Hair follicular keratinocyte (primary cell): ENCODE results near the gene SPRR2E. TPM values are rescaled to one million over a fixed set of nuclear protein-coding genes. Genes with fewer than 3 reads are reported as not detected.

Experiments
- total RNA-seq: library from RNA; depleted of rRNA; stranded (reverse); fragments of >200 nt; gene quantifications from 2 replicates; pipeline ENCODE4 v1.2.3, GENCODE V29; 2015

SPRR2E gene
- total RNA-seq = 1.1 TPM in 1 of 2 replicates, not detected in the other

DNA sequence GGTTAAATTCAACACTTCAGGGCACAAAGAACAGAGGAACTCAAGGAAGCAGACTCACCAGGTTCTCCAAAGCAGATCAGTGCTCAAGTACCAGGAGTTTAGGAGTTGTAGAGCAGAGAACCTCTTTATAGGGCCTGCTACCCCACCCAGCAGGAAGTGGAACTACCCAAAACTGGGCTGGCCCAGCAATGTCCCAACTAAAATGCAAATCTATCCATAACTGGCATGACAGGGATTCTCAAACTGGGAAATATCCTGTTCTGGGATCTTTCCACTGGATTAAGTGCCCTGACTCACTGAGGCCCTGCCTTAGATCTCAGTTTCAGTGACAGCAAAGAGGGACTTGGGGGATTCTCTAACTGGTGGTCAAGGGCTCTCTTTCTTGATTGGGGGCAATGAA is at the start of gene SPRR2E:
TSS of gene SPRR2E (minus strand) at position 101 of the 400 bp plus-strand sequence. CDS start 775 bp downstream, outside the sequence.

DNA sequence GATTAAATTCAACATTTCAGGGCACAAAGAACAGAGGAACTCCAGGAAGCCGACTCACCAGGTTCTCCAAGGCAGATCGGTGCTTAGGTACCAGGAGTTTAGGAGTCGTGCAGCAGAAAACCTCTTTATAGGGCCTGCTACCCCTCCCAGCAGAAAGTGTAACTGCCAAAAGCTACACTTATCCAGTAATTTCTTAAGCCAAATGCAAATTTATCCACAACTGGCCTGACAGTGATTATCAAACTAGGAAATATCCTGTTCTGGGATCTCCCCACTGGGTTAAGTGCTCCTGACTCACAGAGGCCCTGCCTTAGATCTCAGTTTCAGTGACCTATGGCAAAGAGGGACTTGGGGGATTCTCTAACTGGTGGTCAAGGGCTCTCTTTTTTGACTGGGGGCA is 19.1 kb upstream of the SPRR2E start, which contains the start of gene SPRR2F:
TSS of gene SPRR2F (minus strand) at position 101 of the 400 bp plus-strand sequence. CDS start 783 bp downstream, outside the sequence.

DNA sequence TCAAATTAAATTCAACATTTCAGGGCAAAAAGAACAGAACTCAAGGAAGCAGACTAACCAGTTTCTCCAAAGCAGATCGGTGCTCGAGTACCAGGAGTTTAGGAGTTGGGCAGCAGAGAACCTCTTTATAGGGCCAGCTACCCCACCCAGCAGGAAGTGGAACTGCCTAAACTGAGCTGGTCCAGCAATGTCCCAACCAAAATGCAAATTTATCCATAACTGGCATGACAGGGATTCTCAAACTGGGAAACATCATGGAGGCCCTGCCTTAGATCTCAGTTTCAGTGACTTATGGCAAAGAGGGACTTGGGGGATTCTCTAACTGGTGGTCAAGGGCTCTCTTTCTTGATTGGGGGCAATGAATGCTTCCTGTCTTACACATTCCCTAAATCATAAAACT is 22.8 kb downstream of the SPRR2E start, which contains the start of gene SPRR2B:
TSS of gene SPRR2B (minus strand) at position 101 of the 400 bp plus-strand sequence. CDS start 772 bp downstream, outside the sequence.

DNA sequence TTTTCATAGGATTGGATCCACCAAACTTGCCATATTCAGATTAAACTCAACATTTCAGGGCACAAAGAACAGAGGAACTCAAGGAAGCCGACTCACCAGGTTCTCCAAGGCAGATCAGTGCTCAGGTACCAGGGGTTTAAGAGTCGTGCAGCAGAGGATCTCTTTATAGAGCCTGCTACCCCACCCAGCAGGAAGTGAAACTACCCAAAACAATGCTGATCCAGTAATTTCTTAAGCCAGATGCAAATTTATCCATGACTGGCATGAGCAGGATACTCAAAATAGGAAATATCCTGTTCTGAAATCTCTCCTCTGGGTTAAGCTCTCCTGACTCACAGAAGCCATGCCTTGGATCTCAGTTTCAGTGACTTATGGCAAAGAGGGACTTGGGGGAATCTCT is 37.0 kb downstream of the SPRR2E start, which contains the start of gene SPRR2A:
TSS of gene SPRR2A (minus strand) at position 138 of the 400 bp plus-strand sequence. CDS start 777 bp downstream, outside the sequence.

Other genes starting within 250 kb of the SPRR2E start
- not detected in 2 replicates for gene LCE7A, start 234.5 kb downstream of the SPRR2E start, total RNA-seq
- gene SMCP, start 216.2 kb downstream of the SPRR2E start, total RNA-seq = not detected in 2 replicates
- 5.2 and 10.2 TPM in 2 replicates for gene IVL, start 186.0 kb downstream of the SPRR2E start, total RNA-seq
- gene SPRR5, start 147.3 kb downstream of the SPRR2E start, total RNA-seq = 0.31 TPM in 1 of 2 replicates, not detected in the other
- not detected in 2 replicates for gene SPRR4, start 123.9 kb downstream of the SPRR2E start, total RNA-seq
- gene SPRR1A, start 110.4 kb downstream of the SPRR2E start, total RNA-seq = not detected in 2 replicates
- 0.61 and 0.70 TPM in 2 replicates for gene SPRR3, start 92.8 kb downstream of the SPRR2E start, total RNA-seq
- 31.1 and 43.3 TPM in 2 replicates for gene SPRR1B, start 63.3 kb downstream of the SPRR2E start, total RNA-seq
- gene SPRR2D, start 53.4 kb downstream of the SPRR2E start, total RNA-seq = 1.1 and 1.2 TPM in 2 replicates
- gene SPRR2A, start 37.0 kb downstream of the SPRR2E start, total RNA-seq = 0.39 and 0.87 TPM in 2 replicates
- gene SPRR2B, start 22.9 kb downstream of the SPRR2E start, total RNA-seq = not detected in 2 replicates
- not detected in 2 replicates for gene SPRR2F, start 19.0 kb upstream of the SPRR2E start, total RNA-seq
- gene SPRR2G, start 56.4 kb upstream of the SPRR2E start, total RNA-seq = not detected in 2 replicates
- gene LELP1, start 108.9 kb upstream of the SPRR2E start, total RNA-seq = not detected in 2 replicates
- gene PRR9, start 123.1 kb upstream of the SPRR2E start, total RNA-seq = not detected in 2 replicates
- gene LORICRIN, start 165.2 kb upstream of the SPRR2E start, total RNA-seq = not detected in 2 replicates
- 0.34 and 0.62 TPM in 2 replicates for gene PGLYRP3, start 218.4 kb upstream of the SPRR2E start, total RNA-seq